GM12865 (cell line): ENCODE results near the gene CCDC78.

ENCODE experiments used
- DNase-seq: peaks from one replicate; pipeline ENCODE4 v3.0.0; 2010; ENCODE audit warnings: low read depth
- H3K4me3 ChIP-seq: 2 replicates; pipeline ENCODE4 v1.5.1; 2011; ENCODE audit warnings: mild to moderate bottlenecking, low read depth, low read length, control low read depth
- TF ChIP-seq, protein P1 (sequence below): IDR thresholded peaks from 2 replicates; pipeline ENCODE4 v1.5.1; 2011; ENCODE audit warnings: low read length, control low read depth, low read depth, inconsistent platforms; ENCODE audit not compliant: insufficient read depth; ENCODE audit errors: missing control alignments

Gene CCDC78

DNA sequence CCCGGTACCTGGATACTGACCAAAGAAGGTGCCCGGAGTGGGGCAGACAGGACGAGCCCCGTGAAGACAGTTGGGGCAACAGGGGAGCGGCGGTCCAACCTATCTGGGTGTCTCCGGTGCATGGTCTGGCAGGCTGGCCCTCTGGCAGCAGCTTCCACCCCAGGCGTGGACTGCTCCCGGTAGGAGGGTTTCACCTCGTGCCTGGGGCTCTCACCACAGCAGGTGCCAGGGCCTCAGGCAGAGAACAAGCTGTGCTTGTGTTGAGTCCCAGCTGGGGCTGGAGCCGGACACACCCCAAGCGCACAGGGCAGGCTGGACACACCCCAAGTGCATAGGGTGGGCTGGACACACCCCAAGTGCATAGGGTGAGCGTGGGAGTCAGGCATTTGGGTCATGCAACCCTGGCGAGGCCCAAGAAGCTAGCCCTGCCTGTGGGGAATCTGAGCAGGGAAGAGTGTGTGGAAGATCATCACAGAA lies 19.1 kb downstream of the CCDC78 start:
- H3K4me3 ChIP-seq, result no peak overlapping the region
- DNase-seq, result no peak
- TF ChIP-seq, protein P1, sequence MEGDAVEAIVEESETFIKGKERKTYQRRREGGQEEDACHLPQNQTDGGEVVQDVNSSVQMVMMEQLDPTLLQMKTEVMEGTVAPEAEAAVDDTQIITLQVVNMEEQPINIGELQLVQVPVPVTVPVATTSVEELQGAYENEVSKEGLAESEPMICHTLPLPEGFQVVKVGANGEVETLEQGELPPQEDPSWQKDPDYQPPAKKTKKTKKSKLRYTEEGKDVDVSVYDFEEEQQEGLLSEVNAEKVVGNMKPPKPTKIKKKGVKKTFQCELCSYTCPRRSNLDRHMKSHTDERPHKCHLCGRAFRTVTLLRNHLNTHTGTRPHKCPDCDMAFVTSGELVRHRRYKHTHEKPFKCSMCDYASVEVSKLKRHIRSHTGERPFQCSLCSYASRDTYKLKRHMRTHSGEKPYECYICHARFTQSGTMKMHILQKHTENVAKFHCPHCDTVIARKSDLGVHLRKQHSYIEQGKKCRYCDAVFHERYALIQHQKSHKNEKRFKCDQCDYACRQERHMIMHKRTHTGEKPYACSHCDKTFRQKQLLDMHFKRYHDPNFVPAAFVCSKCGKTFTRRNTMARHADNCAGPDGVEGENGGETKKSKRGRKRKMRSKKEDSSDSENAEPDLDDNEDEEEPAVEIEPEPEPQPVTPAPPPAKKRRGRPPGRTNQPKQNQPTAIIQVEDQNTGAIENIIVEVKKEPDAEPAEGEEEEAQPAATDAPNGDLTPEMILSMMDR, result no peak

DNA sequence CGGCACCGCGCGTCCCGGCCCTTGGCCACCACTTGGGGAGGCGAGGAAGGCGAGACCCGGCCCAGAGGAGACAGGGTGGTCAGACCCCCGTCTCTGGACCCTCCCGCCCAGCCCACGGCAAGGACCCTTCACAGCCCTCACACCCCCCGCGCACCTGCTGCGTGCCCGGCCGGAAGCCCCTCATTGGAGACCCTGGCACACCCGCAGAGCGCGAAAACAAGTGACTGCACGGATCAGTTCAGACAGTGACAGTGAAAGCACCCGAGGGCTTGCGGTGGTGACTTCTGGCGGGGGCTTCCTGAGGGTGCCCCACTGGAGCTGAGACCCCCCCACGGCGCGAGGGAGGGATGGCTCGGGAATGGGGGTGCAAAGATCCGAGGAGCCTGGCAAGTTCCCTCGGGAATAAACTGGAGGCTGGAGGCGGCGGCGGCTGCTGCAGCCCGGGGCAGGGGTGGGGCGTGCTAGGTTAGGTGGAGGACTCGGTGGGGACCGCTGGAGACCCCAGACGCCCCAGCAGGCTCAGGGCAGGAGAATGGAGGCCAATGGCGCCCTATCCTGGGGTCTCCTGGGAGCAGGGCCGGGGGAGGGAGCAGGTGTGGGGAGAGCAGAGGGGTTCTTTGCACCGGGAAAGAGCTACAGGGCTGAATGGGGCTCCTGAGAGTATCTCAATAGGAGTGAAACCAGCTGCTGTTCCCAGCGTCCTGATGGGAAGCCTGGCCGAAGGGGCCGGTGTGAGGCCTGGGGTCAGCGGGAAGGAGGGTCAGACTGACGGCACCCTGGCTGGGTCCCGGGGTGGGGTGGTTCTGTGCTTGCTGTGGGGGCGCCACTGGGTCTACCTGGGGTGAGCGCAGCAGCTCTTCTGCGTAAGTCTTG lies 19.8 kb downstream of the CCDC78 start:
- DNase-seq, result no peak
- TF ChIP-seq, protein P1, result no peak
- H3K4me3 ChIP-seq, result no peak overlapping the region

DNA sequence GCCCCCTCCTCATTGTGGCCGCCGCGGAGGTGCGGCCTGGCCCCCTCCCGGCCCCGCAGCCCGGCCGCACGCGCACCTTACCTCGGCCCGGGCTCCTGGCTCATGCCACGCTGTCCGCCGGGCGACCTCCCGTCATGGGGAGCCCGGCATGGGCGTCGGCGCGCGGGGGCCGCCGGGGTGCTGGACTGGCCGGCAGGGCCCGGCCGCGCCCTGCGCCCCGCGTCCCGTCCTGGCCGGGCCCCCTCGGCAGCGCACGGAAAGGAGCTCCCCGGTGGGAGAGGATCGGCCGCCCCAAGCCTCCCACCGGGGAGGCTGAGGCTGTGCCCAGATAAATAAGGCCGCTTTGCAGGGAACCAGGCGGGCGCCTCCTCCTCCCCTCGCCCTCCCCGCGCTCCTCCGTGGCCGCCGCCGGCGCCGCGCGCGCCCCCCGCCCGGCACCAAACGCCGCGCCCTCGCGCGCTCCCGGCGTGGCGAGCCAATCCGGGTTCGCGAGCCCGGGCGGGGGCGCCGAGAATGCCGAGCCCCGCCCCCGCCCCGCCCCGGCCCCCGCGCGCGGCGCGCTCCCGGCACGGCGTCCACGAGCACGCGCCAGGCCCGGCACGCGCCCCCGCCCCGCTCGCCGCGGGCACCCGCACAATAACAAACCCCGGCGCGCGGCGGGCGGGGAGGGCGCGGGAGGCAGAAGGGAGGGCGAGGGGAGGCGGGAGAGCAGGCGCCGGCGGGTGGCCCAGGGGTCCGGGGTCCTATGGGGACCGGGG lies 20.6 kb downstream of the CCDC78 start, which contains the start of gene FBXL16:
FBXL16 (minus strand) TSS at position 371 of the 758 bp plus-strand sequence. CDS start 8,396 bp downstream, outside the sequence.
- H3K4me3 ChIP-seq, result no peak within 1 kb of the TSS
- DNase-seq, result no peak
- TF ChIP-seq, protein P1, result no peak

DNA sequence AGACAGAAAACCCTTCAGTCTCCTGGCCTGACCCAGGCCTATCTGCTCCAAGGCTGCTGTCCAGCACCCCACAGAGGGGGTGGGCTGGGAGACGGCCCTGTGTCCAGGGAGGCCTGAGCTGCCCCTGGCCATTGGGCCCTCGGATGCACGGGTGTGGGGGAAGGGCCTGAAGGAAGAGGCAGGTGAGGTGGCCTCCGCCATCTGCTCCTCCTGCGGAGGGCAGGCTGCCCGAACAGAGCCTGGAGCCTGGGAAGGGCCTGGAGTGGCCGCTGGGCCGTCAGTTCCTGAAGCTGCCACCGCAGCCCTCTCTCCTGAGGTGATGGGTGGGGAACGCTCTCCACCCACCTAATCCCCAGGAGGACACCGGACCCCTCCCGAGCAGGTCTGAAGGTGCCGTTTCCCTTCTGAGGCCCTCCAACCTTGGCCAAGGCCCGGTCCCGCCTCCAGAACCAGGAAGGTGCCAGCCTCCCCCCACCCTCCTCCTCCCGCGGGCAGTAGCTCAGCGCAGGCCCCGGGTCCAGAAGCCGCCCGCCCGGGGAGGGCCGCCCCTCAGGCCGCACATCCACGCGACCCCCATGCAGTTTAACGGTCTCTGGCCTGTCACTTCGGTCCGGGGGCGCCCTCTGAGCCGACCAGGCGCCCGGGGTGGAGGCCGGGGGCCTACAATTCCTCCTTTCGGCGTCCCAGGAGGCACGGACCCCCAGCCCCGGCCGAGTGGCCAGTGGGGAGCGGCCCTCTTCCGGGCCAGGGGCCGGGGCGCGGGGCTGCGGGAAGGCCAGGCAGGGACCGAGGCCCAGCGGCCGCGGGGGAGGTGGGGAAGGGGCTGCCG lies 21.5 kb downstream of the CCDC78 start:
- DNase-seq, result no peak
- TF ChIP-seq, protein P1, result no peak
- H3K4me3 ChIP-seq, result no peak overlapping the region

DNA sequence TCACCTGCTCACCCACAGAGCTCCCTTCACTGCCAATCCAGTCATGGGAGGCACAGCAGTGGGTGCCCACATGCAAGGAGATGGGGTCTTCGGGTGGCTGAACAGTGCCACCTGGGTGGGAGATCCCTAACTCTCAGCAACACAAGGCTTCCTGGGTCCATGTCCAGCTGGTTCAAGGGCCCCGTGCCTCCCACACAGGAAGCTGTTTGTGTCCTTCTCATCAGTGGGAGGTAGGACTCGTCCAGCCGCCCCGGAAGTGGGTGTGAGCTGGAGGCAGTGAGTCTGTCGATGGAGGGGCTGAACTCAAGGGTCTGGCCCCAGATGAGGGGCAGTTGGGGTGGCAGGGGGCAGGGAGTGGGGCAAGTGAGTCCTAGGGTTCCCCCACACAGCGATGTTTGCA lies 22.2 kb downstream of the CCDC78 start:
- no peak overlapping the region for H3K4me3 ChIP-seq
- no peak for DNase-seq
- TF ChIP-seq, protein P1, result no peak

DNA sequence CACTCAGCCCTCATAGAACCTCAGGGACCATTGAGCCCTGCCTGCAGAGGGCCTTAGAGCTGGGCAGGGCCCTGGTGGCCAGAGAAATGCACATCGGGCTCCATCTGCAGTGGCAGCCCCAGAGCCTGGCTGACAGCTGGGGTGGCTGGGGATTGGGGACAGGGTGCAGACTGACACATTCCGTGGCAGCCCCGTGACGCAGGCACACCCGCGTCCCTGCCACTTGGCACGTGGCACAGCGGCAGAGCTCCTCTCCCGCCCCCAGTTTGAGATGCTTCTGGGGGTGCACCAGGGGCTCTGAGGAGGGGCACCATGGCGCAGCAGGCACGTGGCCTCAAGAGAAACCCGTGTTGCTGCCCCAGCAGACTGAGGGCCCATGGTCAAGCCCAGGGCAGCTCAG lies 22.8 kb downstream of the CCDC78 start:
- no peak for DNase-seq

More for the DNA sequence above, 22.8 kb downstream of the CCDC78 start:
- TF ChIP-seq, protein P1, result no peak
- H3K4me3 ChIP-seq, result no peak overlapping the region
